ENCODE data around the gene METTL1.
A peak's percentile ranks its signal among the peaks of the same experiment; 100 is the strongest.

The METTL1 gene

GRCh38 chr12:57759360-57759980 is 12.4 kb downstream of the METTL1 start:
- H3K36me3 Mint-ChIP-seq, result peaks cover 19% of the 10 kb centered on the region
- no peaks in the 10 kb centered on the region for H3K9me3 Mint-ChIP-seq
- H3K4me3 Mint-ChIP-seq, result no peak overlapping the region
- H3K27ac Mint-ChIP-seq, result no peak overlapping the region
- H3K27me3 Mint-ChIP-seq, result peaks cover 15% of the 10 kb centered on the region
- peak; percentile 61 for DNase-seq
- H3K4me1 Mint-ChIP-seq, result peaks cover 39% of the 10 kb centered on the region
- CTCF ChIA-PET, result interaction anchor here (0.6 to 2.4 kb wide), 19 partner anchors 9 to 672 kb away, joined by 3 to 26 read pairs (median 3); partner anchors contain the start of genes CYP27B1, EEF1AKMT3 and METTL1

DNA sequence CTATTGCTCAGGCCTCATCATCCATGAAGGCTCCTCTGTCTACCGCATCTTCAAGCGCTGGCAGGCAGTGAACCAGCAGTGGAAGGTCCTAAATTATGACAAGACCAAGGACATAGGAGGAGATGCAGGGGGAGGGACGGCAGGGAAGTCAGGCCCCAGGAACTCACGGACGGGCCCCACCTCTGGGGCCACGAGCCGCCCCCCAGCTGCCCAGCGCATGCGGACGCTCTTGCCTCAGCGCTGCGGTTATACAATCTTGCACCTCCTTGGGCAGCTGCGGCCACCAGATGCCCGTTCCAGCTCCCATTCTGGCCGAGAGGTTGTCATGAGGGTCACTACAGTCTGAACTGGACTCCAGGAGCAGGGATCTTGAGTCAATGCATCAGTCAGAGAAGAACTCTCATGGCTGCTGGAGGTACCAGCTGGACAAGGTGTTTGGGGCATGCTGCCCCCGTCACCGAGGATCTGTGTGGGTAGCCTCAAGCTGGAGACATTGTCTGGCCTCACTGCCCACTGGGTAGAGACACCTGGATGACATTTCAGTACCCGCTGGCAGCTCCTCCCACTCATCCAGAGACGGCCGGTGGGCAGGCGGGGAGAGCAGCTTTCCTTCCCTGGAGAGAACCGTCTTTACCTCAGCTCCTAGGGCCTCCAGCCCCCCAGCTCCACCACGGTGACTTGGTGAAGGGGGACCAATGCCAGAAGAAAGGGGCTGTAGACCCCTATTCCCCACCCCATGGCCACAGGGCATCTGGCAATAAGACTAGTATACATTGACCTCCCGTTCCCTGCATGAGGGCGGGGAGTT is 13.1 kb downstream of the METTL1 start:
- peaks cover 19% of the 10 kb centered on the region for H3K36me3 Mint-ChIP-seq
- no peak overlapping the region for H3K27ac Mint-ChIP-seq
- DNase-seq, result no peak
- CTCF ChIA-PET, result interaction anchor here (0.8 to 2.4 kb wide), 17 partner anchors 9 to 149 kb away, joined by 3 to 26 read pairs (median 4); partner anchors contain the start of genes CYP27B1, EEF1AKMT3 and METTL1
- peaks cover 40% of the 10 kb centered on the region for H3K4me1 Mint-ChIP-seq
- H3K9me3 Mint-ChIP-seq, result no peaks in the 10 kb centered on the region
- peaks cover 8% of the 10 kb centered on the region for H3K27me3 Mint-ChIP-seq
- H3K4me3 Mint-ChIP-seq, result no peak overlapping the region

DNA sequence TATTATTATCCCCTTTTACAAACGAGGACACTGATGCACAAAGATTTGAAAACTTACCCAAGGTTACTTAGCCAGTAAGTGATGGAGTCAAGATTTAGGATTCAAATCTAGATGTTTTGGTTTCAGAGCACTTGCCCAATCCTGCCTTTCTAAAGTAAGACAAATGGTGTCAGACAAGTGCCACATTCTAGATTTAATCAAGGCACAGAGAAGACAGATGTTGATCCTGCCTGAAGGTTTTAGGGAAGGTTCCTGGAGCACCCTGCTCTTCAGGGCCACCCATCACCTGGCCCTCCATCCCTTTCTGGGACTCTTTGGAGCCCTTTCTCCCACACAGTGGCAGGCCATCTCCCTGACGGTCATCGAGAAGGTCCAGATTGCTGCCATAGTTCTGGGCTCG is 14.1 kb downstream of the METTL1 start:
- H3K36me3 Mint-ChIP-seq, result peaks cover 19% of the 10 kb centered on the region
- peaks cover 47% of the 10 kb centered on the region for H3K4me1 Mint-ChIP-seq
- peaks cover 4% of the 10 kb centered on the region for H3K27me3 Mint-ChIP-seq
- H3K4me3 Mint-ChIP-seq, result no peak overlapping the region
- CTCF ChIA-PET, result interaction anchor here (2.3 kb wide), 1 partner anchor 139 kb away, joined by 9 read pairs; no protein-coding TSS in a partner anchor
- no peak for DNase-seq
- peak overlapping the region; percentile 4 for H3K27ac Mint-ChIP-seq
- no peaks in the 10 kb centered on the region for H3K9me3 Mint-ChIP-seq

DNA sequence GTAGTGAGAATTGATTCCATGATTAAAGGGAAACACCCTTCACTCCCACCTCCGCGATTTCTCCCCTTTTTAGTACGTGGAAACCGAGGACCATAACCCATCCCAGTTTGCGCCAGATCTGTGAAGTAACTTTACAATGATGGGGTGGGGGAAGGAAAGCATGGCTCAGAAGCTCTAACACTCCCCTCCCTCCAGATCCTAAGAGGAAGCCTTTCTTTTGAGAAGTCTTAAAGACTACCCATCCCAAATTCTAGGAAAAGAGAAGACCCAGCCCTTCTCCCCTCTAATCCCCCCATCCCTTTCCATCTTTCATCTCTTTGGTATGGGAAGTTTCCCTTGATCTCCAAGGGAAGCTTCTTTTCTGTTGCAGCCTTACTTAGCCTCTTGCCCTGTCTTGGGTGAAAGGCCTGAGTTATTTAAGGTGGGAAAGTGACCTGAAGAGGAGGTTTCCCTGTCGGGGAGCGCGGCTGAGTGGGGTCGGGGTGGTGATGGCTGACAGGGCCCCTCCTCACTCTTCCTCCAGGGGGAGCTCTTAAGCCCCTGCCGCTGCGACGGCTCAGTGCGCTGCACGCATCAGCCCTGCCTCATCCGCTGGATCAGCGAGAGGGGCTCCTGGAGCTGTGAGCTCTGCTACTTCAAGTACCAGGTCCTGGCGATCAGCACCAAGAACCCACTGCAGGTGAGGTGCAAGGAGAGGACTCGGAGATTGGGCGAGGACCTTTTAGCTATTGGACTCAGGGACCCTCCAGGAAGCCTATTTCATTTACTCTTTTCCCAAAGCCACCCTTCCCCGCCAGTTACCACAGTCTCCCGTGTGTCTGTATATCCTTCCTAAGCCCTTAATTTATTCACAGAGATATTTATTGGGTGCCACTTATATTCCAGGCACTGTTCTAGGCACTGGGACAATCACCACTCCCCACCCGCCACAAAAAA is 15.2 kb downstream of the METTL1 start:
- H3K4me3 Mint-ChIP-seq, result peak overlapping the region; percentile 81
- peak; percentile 77 for DNase-seq
- CTCF ChIA-PET, result interaction anchor here (0.7 to 2.4 kb wide), 21 partner anchors 8 to 236 kb away, joined by 3 to 19 read pairs (median 6); partner anchors contain the start of genes CYP27B1, DDIT3, EEF1AKMT3 and METTL1
- peaks cover 56% of the 10 kb centered on the region for H3K4me1 Mint-ChIP-seq
- H3K9me3 Mint-ChIP-seq, result no peaks in the 10 kb centered on the region
- H3K27me3 Mint-ChIP-seq, result peaks cover 4% of the 10 kb centered on the region
- H3K36me3 Mint-ChIP-seq, result peaks cover 23% of the 10 kb centered on the region
- H3K27ac Mint-ChIP-seq, result peak overlapping the region; percentile 70

GRCh38 chr12:57755454-57756372 is 16.2 kb downstream of the METTL1 start:
- H3K4me3 Mint-ChIP-seq, result peak overlapping the region; percentile 81
- H3K36me3 Mint-ChIP-seq, result peaks cover 32% of the 10 kb centered on the region
- DNase-seq, result peak; percentile 54
- CTCF ChIA-PET, result interaction anchor here (0.6 to 2.4 kb wide), 19 partner anchors 9 to 1935 kb away, joined by 3 to 19 read pairs (median 6); partner anchors contain the start of genes CYP27B1, DDIT3, EEF1AKMT3 and METTL1
- peak overlapping the region; percentile 70 for H3K27ac Mint-ChIP-seq
- peaks cover 4% of the 10 kb centered on the region for H3K27me3 Mint-ChIP-seq
- H3K9me3 Mint-ChIP-seq, result no peaks in the 10 kb centered on the region
- peaks cover 66% of the 10 kb centered on the region for H3K4me1 Mint-ChIP-seq

GRCh38 chr12:57755194-57755453 is 16.8 kb downstream of the METTL1 start:
- no peak overlapping the region for H3K27ac Mint-ChIP-seq
- no peaks in the 10 kb centered on the region for H3K9me3 Mint-ChIP-seq
- H3K27me3 Mint-ChIP-seq, result peaks cover 4% of the 10 kb centered on the region
- CTCF ChIA-PET, result interaction anchor here (2.4 kb wide), 1 partner anchor 144 kb away, joined by 7 read pairs; no protein-coding TSS in a partner anchor
- no peak for DNase-seq
- peak overlapping the region; percentile 80 for H3K4me3 Mint-ChIP-seq
- peaks cover 36% of the 10 kb centered on the region for H3K36me3 Mint-ChIP-seq
- peaks cover 72% of the 10 kb centered on the region for H3K4me1 Mint-ChIP-seq

DNA sequence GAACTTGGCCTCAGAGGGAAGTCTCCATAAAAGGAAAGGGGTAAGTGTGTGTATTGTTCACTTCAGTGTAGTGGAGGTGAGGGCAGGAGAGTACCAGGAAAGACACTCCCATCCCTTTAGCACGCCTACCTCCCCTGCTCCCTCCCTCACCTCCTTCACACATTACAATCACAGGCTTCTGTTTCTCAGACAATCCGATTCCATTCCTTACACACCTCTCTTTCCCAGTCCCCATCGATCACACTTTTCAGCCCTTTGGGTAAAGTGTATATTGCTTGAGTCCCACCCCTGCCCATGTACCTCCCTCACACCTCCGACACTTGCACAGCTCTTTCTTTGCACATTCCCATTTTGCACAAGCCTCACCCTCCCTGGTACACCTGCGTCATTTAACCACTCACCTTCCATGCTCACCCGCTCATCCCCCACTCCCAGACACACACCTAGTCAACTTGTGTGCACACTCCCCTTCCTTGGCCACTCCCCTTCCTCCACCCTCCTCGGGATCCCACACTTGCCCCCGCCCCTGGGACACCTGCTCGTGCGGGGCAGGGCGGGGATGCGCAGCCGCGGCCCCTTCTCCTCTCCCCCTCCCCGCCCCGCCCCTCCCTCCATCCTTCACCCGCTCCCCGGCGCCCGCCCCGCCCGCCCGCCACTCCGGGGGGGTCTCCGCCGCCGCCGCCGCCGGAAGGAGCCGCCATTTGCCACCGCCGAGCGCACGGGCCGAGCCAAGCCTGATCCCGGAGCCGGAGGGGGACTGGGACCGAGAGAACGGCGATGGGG is 17.3 kb downstream of the METTL1 start, which contains the start of gene MARCHF9:
MARCHF9 (plus strand) TSS at position 693 of the 783 bp plus-strand sequence. CDS start 426 bp downstream, outside the sequence.
- Mint-ChIP-seq H3K4me1 (peaks cover 70% of the 10 kb centered on the region), H3K4me3 (peak within 1 kb of the TSS; percentile 81), H3K27ac (peak within 1 kb of the TSS; percentile 81), H3K9me3 (no peaks in the 10 kb centered on the region), H3K27me3 (peaks cover 4% of the 10 kb centered on the region), H3K36me3 (peaks cover 34% of the 10 kb centered on the region)
- peak; percentile 94 for DNase-seq
- CTCF ChIA-PET, result interaction anchor here (2.4 kb wide), 1 partner anchor 145 kb away, joined by 7 read pairs; no protein-coding TSS in a partner anchor

DNA sequence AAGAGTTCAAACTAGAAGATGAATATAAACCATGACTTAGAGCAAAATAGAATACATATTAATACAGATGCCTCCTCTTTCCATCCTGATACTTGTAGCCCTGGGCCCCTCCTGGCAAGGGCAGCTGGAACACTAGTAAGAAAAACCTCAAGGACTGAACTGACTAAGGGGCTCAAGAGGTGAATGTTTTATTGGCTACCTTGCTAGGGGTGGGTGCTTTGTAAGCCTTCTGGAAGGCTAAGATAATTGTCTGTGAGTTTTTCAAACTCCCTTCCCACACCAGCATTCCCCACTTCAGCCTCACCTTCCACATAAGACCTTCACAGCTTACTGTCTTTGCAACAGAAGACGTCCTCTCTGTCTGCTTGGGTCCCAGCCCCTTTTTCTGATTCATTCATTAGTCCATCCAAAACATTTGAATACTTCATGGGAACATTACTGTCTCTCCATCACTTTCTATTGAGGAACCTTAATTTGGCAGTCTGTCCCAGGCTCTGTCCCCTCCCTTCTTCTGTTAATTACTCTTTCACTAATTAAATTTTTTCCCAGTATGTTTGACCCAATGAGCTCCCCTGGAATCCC is 18.1 kb downstream of the METTL1 start:
- Mint-ChIP-seq H3K36me3 (peaks cover 36% of the 10 kb centered on the region), H3K27me3 (peaks cover 4% of the 10 kb centered on the region), H3K9me3 (no peaks in the 10 kb centered on the region), H3K4me3 (peak overlapping the region; percentile 80), H3K27ac (peak overlapping the region; percentile 81), H3K4me1 (peaks cover 65% of the 10 kb centered on the region)
- DNase-seq, result no peak
- CTCF ChIA-PET, result no interaction called here

- Mint-ChIP-seq H3K27ac (peak overlapping the region; percentile 94), H3K36me3 (peaks cover 40% of the 10 kb centered on the region), H3K27me3 (peaks cover 4% of the 10 kb centered on the region), H3K4me1 (peaks cover 57% of the 10 kb centered on the region), H3K4me3 (peak overlapping the region; percentile 98), H3K9me3 (no peaks in the 10 kb centered on the region)
- CTCF ChIA-PET, result interaction anchor here (0.8 to 1.0 kb wide), 3 partner anchors 12 to 294 kb away, joined by 3 to 4 read pairs (median 3); no protein-coding TSS in a partner anchor
- no peak for DNase-seq
These were observed 19.3 kb downstream of the METTL1 start for GRCh38 chr12:57752668-57753000.

GRCh38 chr12:57751788-57752667 is 19.9 kb downstream of the METTL1 start, which contains the start of gene CDK4:
Gene CDK4, minus strand, starts transcription at chr12:57752310. Its CDS starts 593 bp downstream, at chr12:57751717.
- peak within 1 kb of the TSS; percentile 94 for H3K27ac Mint-ChIP-seq
- H3K4me3 Mint-ChIP-seq, result peak within 1 kb of the TSS; percentile 98
- peak; percentile 100 for DNase-seq
- H3K27me3 Mint-ChIP-seq, result peaks cover 4% of the 10 kb centered on the region
- H3K36me3 Mint-ChIP-seq, result peaks cover 43% of the 10 kb centered on the region
- no peaks in the 10 kb centered on the region for H3K9me3 Mint-ChIP-seq
- peaks cover 60% of the 10 kb centered on the region for H3K4me1 Mint-ChIP-seq
- CTCF ChIA-PET, result interaction anchor here (0.8 to 1.0 kb wide), 3 partner anchors 13 to 293 kb away, joined by 3 to 4 read pairs (median 3); no protein-coding TSS in a partner anchor

GRCh38 chr12:57751432-57751787 is 20.5 kb downstream of the METTL1 start:
- Mint-ChIP-seq H3K27me3 (peaks cover under 1% of the 10 kb centered on the region), H3K36me3 (peaks cover 45% of the 10 kb centered on the region), H3K4me1 (peaks cover 57% of the 10 kb centered on the region)

More at GRCh38 chr12:57751432-57751787, 20.5 kb downstream of the METTL1 start:
- no peaks in the 10 kb centered on the region for H3K9me3 Mint-ChIP-seq
- peak overlapping the region; percentile 98 for H3K4me3 Mint-ChIP-seq
- no peak for DNase-seq
- peak overlapping the region; percentile 94 for H3K27ac Mint-ChIP-seq
- CTCF ChIA-PET, result interaction anchor here (1.1 kb wide), 1 partner anchor 17 kb away, joined by 3 read pairs; no protein-coding TSS in a partner anchor

Data from activated naive CD4-positive, alpha-beta T cell treated with anti-CD3 and anti-CD28 coated beads, Interleukin-2, amount 10 ng/mL, durations not matched to agents 7 days and 5 days (primary cell).